A549 (cell line): ENCODE data around the gene DDO. TPM values are rescaled to one million over a fixed set of nuclear protein-coding genes. Genes with fewer than 3 reads are reported as not detected.

ENCODE experiments used
- ATAC-seq, 2 experiments: fragments of 200-7000 bp in 1 of 2; fragments of >200 bp in 1 of 2; cut with Nextera tagmentation in 1 of 2; cut with Tn5 transposase in 1 of 2; 3 replicates each; pipeline versions ENCODE4 v1.8.0 to v1.9.1; 2018 to 2020; ENCODE audit warnings: mild to moderate bottlenecking in 1 of 2, moderate library complexity in 1 of 2
- CTCF ChIA-PET: fragments of 300-600 bp; sonication (Branson Sonifier 250); formaldehyde crosslinking; extraction: SDS; loops from one replicate; lab custom pipeline; 2021; ENCODE audit warnings: antibody characterized with exemption, inconsistent platforms; lab: Yijun Ruan, JAX
- POLR2A ChIA-PET: fragments of 350-600 bp; formaldehyde crosslinking; extraction: SDS; loops from one replicate; lab custom pipeline; 2021; ENCODE audit warnings: antibody characterized with exemption, inconsistent platforms; lab: Yijun Ruan, JAX
- DNase-seq, 2 experiments: peaks; one replicate each; pipeline versions ENCODE4 v3.0.0 to v3.0.0-alpha.2; 2011 to 2016; ENCODE audit warnings: low read depth in 1 of 2, low spot score in 1 of 2
- FAIRE-seq: peaks from 2 replicates; lab custom pipeline; 2011; peaks lifted over from hg19 to GRCh38; lab: Jason Lieb, UNC
- H3K27ac ChIP-seq, 2 experiments: fragments of >200 bp; sonication (Bioruptor Twin); formaldehyde crosslinking; 3 replicates each; pipeline ENCODE4 v1.5.1; 2016 to 2017
- H3K4me1 ChIP-seq: fragments of >200 bp; sonication (Bioruptor Twin); formaldehyde crosslinking; 3 replicates; pipeline ENCODE4 v1.6.1; 2016
- H3K4me2 ChIP-seq: fragments of >200 bp; sonication (Bioruptor Twin); formaldehyde crosslinking; 3 replicates; pipeline ENCODE4 v1.6.1; 2016
- H3K4me3 ChIP-seq: fragments of >200 bp; sonication (Bioruptor Twin); formaldehyde crosslinking; 3 replicates; pipeline ENCODE4 v1.5.1; 2016
- H3K9me3 ChIP-seq: fragments of >200 bp; sonication (Bioruptor Twin); formaldehyde crosslinking; 3 replicates; pipeline ENCODE4 v1.6.1; 2016
- ATOH8 ChIP-seq: fragments of 250-450 bp; sonication (Bioruptor Pico); IDR thresholded peaks from 2 replicates; pipeline ENCODE4 v1.5.0; 2020; ENCODE audit warnings: low read depth, mild to moderate bottlenecking, moderate library complexity
- CBX8 ChIP-seq: fragments of 200-600 bp; sonication (generic); IDR thresholded peaks from 2 replicates; pipeline ENCODE4 v1.6.1; 2016
- CEBPB ChIP-seq, 2 experiments: fragments of >200 bp in 1 of 2; sonication (Bioruptor Twin) in 1 of 2; formaldehyde crosslinking in 1 of 2; IDR thresholded peaks; 2 replicates each; pipeline ENCODE4 v1.6.1; 2012 to 2016
- FOSL2 ChIP-seq, 2 experiments: fragments of 450-650 bp in 1 of 2; fragments of >200 bp in 1 of 2; sonication (Bioruptor Twin) in 1 of 2; formaldehyde crosslinking; IDR thresholded peaks; 2 replicates each; pipeline versions ENCODE4 v1.5.0 to v1.6.1; 2016 to 2020; ENCODE audit warnings: mild to moderate bottlenecking in 1 of 2, moderate library complexity in 1 of 2
- HMGXB4 ChIP-seq: fragments of 250-450 bp; sonication (Bioruptor Pico); IDR thresholded peaks from 2 replicates; pipeline ENCODE4 v1.5.0; 2021; ENCODE audit warnings: mild to moderate bottlenecking, moderate library complexity, borderline replicate concordance
- JUN ChIP-seq, 2 experiments: fragments of >200 bp; sonication (Bioruptor Twin); formaldehyde crosslinking; IDR thresholded peaks; 2 replicates in 1 of 2; 3 replicates in 1 of 2; pipeline ENCODE4 v1.6.1; 2016 to 2017
- MAZ ChIP-seq: fragments of 150-350 bp; IDR thresholded peaks from 2 replicates; pipeline ENCODE4 v1.6.1; 2014; ENCODE audit warnings: antibody characterized with exemption, low read depth, low read length, borderline replicate concordance
- NFE2L2 ChIP-seq: fragments of 150-350 bp; conservative IDR thresholded peaks from 2 replicates; pipeline ENCODE4 v1.6.1; 2014; ENCODE audit warnings: low read length
- POLR2A ChIP-seq: IDR thresholded peaks from 2 replicates; pipeline ENCODE4 v1.6.1; 2012; ENCODE audit warnings: mild to moderate bottlenecking, low read length
- RAD21 ChIP-seq, 2 experiments: fragments of >200 bp in 1 of 2; sonication (Bioruptor Twin) in 1 of 2; formaldehyde crosslinking in 1 of 2; IDR thresholded peaks in 1 of 2; conservative IDR thresholded peaks in 1 of 2; 2 replicates in 1 of 2; 3 replicates in 1 of 2; pipeline ENCODE4 v1.6.1; 2012 to 2018; ENCODE audit warnings: inconsistent platforms in 1 of 2
- RARB ChIP-seq: fragments of 250-450 bp; sonication (Bioruptor Pico); IDR thresholded peaks from 2 replicates; pipeline ENCODE4 v1.8.0; 2021; ENCODE audit warnings: mild to moderate bottlenecking, moderate library complexity
- WGBS: methylation state at CpG from one replicate; pipeline ENCODE4 v1.1.6; 2017; ENCODE audit errors: missing lambda C conversion rate; 5-methylcytosine and 5-hydroxymethylcytosine counted together
- polyA plus RNA-seq, 4 experiments: library from polyadenylated mRNA; depleted of rRNA in 3 of 4; stranded (reverse); fragments of >200 nt; fragmentation: RNase III in 1 of 4; extraction: RNeasy Plus Mini Kit Qiagen cat#74134 plus additional on column Dnase treatment in 1 of 4; gene quantifications; 2 replicates in 3 of 4; 3 replicates in 1 of 4; pipeline ENCODE4 v1.2.3, GENCODE V29; 2011 to 2017
- TF ChIP-seq, protein P1 (sequence below): fragments of 200-600 bp; sonication (generic); IDR thresholded peaks from 2 replicates; pipeline ENCODE4 v1.6.1; 2016; ENCODE audit warnings: antibody characterized with exemption, mild to moderate bottlenecking, moderate library complexity
- TF ChIP-seq, protein P2 (sequence below): IDR thresholded peaks from 2 replicates; pipeline ENCODE4 v1.6.1; 2012
- TF ChIP-seq, protein P3 (sequence below): fragments of >200 bp; sonication (Bioruptor Twin); formaldehyde crosslinking; IDR thresholded peaks from 3 replicates; pipeline ENCODE4 v1.5.1; 2016
- TF ChIP-seq, protein P4 (sequence below): IDR thresholded peaks from 2 replicates; pipeline ENCODE4 v1.6.1; 2012; ENCODE audit warnings: low read depth, borderline replicate concordance

DDO gene
- polyA plus RNA-seq, 2 of the 4 experiments (the other 2 are of a cell fraction): 0.04 to 0.05 TPM

DNA sequence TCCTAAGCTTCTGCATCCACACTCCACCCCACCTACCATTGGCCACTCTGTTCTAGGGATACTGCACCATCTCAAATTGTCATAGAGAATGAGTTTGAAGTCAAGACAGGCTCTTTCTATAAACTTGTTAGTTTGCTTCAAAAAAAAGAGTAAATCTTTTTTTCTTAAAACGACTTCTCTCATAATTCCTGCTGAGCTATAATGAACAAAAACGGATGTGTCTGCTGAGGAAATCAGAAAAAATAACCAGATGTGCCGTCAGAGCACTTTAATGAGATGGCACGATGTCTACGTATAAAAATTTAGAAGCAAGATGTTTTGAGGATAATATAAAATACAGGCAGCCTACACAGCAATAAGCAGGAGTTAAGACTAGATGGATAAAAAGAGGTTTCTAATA is 24.0 kb upstream of the DDO start:
- H3K27ac ChIP-seq: no peak overlapping the region
- ChIA-PET CTCF (no interaction called here), POLR2A (no interaction called here)
- FAIRE-seq (no peak), DNase-seq (no peak), ATAC-seq (no peak)
- H3K4me1 ChIP-seq: no peaks in the 10 kb centered on the region
- no peak overlapping the region for H3K4me3 ChIP-seq
- no peaks in the 10 kb centered on the region for H3K9me3 ChIP-seq
- H3K4me2 ChIP-seq: no peak overlapping the region
- no peak for TF ChIP-seq NFE2L2
- 25% methylated on average over 5 of the region's 5 CpGs for WGBS

DNA sequence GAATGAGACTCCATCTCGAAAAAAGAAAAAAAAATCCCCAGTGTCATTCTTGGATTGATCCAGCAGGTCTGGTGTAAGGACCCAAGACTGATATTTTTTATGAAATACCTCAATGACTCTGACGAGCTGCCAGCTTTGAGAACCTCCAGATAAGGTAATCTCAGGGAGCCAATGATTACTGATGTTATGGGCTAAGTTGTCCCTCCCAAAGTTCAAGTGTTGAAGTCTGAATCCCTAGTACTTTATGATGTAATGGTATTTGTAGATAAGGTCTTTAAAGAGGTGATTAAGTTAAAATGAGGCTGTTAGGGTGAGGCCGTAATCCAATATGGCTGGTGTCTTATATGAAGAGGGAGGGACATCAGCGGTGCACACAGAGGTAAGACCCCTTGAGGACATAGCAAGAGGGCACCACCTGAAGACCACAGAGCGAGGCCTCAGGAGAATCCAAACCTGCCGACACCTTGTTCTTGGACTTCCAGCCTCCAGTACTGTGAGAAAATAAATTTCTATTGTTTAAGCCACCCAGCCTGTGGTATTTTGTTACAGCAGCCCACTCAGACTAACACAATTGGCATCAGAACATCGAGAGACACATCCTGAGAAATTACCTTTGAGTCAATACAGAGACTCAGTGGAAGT is 19.7 kb upstream of the DDO start:
- ATAC-seq (no peak), DNase-seq (no peak), FAIRE-seq (no peak)
- CTCF ChIA-PET: no interaction called here
- no peak overlapping the region for H3K27ac ChIP-seq
- H3K9me3 ChIP-seq: no peaks in the 10 kb centered on the region
- H3K4me2 ChIP-seq: no peak overlapping the region
- POLR2A ChIA-PET: no interaction called here
- H3K4me3 ChIP-seq: no peak overlapping the region
- H3K4me1 ChIP-seq: no peaks in the 10 kb centered on the region
- WGBS: 41% methylated on average over 7 of the region's 7 CpGs
- no peak for TF ChIP-seq HMGXB4 (CRISPR knock-in tag)
- no peak for TF ChIP-seq JUN (IDR thresholded peaks at IDR 0.05)
- TF ChIP-seq CBX8: no peak
- TF ChIP-seq, protein P1, sequence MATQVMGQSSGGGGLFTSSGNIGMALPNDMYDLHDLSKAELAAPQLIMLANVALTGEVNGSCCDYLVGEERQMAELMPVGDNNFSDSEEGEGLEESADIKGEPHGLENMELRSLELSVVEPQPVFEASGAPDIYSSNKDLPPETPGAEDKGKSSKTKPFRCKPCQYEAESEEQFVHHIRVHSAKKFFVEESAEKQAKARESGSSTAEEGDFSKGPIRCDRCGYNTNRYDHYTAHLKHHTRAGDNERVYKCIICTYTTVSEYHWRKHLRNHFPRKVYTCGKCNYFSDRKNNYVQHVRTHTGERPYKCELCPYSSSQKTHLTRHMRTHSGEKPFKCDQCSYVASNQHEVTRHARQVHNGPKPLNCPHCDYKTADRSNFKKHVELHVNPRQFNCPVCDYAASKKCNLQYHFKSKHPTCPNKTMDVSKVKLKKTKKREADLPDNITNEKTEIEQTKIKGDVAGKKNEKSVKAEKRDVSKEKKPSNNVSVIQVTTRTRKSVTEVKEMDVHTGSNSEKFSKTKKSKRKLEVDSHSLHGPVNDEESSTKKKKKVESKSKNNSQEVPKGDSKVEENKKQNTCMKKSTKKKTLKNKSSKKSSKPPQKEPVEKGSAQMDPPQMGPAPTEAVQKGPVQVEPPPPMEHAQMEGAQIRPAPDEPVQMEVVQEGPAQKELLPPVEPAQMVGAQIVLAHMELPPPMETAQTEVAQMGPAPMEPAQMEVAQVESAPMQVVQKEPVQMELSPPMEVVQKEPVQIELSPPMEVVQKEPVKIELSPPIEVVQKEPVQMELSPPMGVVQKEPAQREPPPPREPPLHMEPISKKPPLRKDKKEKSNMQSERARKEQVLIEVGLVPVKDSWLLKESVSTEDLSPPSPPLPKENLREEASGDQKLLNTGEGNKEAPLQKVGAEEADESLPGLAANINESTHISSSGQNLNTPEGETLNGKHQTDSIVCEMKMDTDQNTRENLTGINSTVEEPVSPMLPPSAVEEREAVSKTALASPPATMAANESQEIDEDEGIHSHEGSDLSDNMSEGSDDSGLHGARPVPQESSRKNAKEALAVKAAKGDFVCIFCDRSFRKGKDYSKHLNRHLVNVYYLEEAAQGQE: no peak
- no peak for TF ChIP-seq FOSL2 (IDR thresholded peaks at IDR 0.05)
- TF ChIP-seq FOSL2 (CRISPR knock-in tag; IDR thresholded peaks at IDR 0.05): no peak
- TF ChIP-seq POLR2A: no peak

GRCh38 chr6:110432285-110432900 is 17.0 kb upstream of the DDO start:
- WGBS: 84% methylated on average over 3 of the region's 3 CpGs
- POLR2A ChIA-PET: no interaction called here
- no peak overlapping the region for H3K4me2 ChIP-seq
- TF ChIP-seq RAD21 (conservative IDR thresholded peaks at IDR 0.05 in 1 of 2, IDR thresholded peaks at IDR 0.05 in 1 of 2) (no peak), MAZ (no peak), CEBPB (IDR thresholded peaks at IDR 0.05) (no peak), ATOH8 (no peak), RARB (CRISPR knock-in tag) (no peak), NFE2L2 (no peak)
- TF ChIP-seq, protein P1: no peak
- TF ChIP-seq, protein P2, sequence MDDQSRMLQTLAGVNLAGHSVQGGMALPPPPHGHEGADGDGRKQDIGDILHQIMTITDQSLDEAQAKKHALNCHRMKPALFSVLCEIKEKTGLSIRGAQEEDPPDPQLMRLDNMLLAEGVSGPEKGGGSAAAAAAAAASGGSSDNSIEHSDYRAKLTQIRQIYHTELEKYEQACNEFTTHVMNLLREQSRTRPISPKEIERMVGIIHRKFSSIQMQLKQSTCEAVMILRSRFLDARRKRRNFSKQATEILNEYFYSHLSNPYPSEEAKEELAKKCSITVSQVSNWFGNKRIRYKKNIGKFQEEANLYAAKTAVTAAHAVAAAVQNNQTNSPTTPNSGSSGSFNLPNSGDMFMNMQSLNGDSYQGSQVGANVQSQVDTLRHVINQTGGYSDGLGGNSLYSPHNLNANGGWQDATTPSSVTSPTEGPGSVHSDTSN: no peak
- TF ChIP-seq, protein P3, sequence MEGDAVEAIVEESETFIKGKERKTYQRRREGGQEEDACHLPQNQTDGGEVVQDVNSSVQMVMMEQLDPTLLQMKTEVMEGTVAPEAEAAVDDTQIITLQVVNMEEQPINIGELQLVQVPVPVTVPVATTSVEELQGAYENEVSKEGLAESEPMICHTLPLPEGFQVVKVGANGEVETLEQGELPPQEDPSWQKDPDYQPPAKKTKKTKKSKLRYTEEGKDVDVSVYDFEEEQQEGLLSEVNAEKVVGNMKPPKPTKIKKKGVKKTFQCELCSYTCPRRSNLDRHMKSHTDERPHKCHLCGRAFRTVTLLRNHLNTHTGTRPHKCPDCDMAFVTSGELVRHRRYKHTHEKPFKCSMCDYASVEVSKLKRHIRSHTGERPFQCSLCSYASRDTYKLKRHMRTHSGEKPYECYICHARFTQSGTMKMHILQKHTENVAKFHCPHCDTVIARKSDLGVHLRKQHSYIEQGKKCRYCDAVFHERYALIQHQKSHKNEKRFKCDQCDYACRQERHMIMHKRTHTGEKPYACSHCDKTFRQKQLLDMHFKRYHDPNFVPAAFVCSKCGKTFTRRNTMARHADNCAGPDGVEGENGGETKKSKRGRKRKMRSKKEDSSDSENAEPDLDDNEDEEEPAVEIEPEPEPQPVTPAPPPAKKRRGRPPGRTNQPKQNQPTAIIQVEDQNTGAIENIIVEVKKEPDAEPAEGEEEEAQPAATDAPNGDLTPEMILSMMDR: no peak
- TF ChIP-seq, protein P4, sequence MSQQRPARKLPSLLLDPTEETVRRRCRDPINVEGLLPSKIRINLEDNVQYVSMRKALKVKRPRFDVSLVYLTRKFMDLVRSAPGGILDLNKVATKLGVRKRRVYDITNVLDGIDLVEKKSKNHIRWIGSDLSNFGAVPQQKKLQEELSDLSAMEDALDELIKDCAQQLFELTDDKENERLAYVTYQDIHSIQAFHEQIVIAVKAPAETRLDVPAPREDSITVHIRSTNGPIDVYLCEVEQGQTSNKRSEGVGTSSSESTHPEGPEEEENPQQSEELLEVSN: no peak
- TF ChIP-seq, all 56 proteins: peak for 0
- H3K4me3 ChIP-seq: no peak overlapping the region
- H3K4me1 ChIP-seq: no peaks in the 10 kb centered on the region
- FAIRE-seq (no peak), DNase-seq (no peak), ATAC-seq (no peak)
- H3K27ac ChIP-seq: no peak overlapping the region
- CTCF ChIA-PET: no interaction called here
- no peaks in the 10 kb centered on the region for H3K9me3 ChIP-seq
